ENCODE measurements around the gene SRSF4. TPM values are rescaled to one million over a fixed set of nuclear protein-coding genes. Genes with fewer than 3 reads are reported as not detected.
A peak's percentile ranks its signal among the peaks of the same experiment; 100 is the strongest.

Gene SRSF4
- total and polyA plus RNA-seq, 2 donors (not counting 3 experiments of a cell fraction or from before 2014, with no cell fraction given): 45.6 to 108 TPM

GRCh38 chr1:29157269-29157601 lies 24.5 kb downstream of the SRSF4 start:
- ChIA-PET POLR2A (no interaction called here), CTCF (interaction anchor here (0.6 to 2.7 kb wide), 4 partner anchors 10 to 796 kb away, joined by 3 to 11 read pairs (median 3); no protein-coding TSS in a partner anchor)
- H3K27ac ChIP-seq (ENCODE audit: insufficient read depth, low read depth, low read length): no peak overlapping the region
- no peak for TF ChIP-seq GATA2 (IDR thresholded peaks at IDR 0.05; ENCODE audit: insufficient read depth, insufficient read length, low read depth, low read length)
- no peak for TF ChIP-seq FOS (IDR thresholded peaks at IDR 0.05; ENCODE audit: borderline replicate concordance, insufficient read depth, low read length)
- TF ChIP-seq MAX (IDR thresholded peaks at IDR 0.05; ENCODE audit: insufficient read depth, insufficient read length): no peak
- TF ChIP-seq POLR2AphosphoS5 (IDR thresholded peaks at IDR 0.05; ENCODE audit: insufficient read depth, low read depth, low read length): no peak
- no peak for TF ChIP-seq EZH2 (IDR thresholded peaks at IDR 0.05; ENCODE audit: borderline replicate concordance, low read depth, low read length, severe bottlenecking)
- TF ChIP-seq POLR2A (IDR thresholded peaks at IDR 0.05; ENCODE audit: low read depth, low read length): no peak
- TF ChIP-seq MYC (IDR thresholded peaks at IDR 0.05; ENCODE audit: low read depth, low read length): no peak
- DNase-seq (ENCODE audit: low read depth, low spot score) (no peak), FAIRE-seq (no peak)
- H3K9ac ChIP-seq (replicated peaks; ENCODE audit: extremely low read depth, insufficient read depth, low read length): no peak overlapping the region
- H3K9me3 ChIP-seq (replicated peaks; ENCODE audit: control insufficient read depth, insufficient read depth, low read length): no peaks in the 10 kb centered on the region
- H3K27me3 ChIP-seq (ENCODE audit: control insufficient read depth in 2 of 2, insufficient read depth in 2 of 2, low read length in 2 of 2): no peaks in the 10 kb centered on the region
- dilution Hi-C loops (cut with MboI; ENCODE audit: extremely low pct_ligation_motif_present, low sequenced_read_pairs): no loop called here
- H3K79me2 ChIP-seq (ENCODE audit: control insufficient read depth, insufficient read depth, low read length): peaks cover 38% of the 10 kb centered on the region
- no peaks in the 10 kb centered on the region for H3K4me1 ChIP-seq (ENCODE audit: control insufficient read depth, extremely low read depth, insufficient read depth, low read length)
- no peaks in the 10 kb centered on the region for H3K9me1 ChIP-seq (replicated peaks; ENCODE audit: control insufficient read depth, extremely low read depth, insufficient read depth, low read length)
- BruUV-seq (replicated peaks): no TSS peak
- H3K4me3 ChIP-seq (replicated peaks in 1 of 3; ENCODE audit: insufficient read depth in 1 of 3, low read depth in 1 of 3, low read length in 3 of 3): no peak overlapping the region
- peaks cover 8% of the 10 kb centered on the region for H4K20me1 ChIP-seq (replicated peaks; ENCODE audit: control insufficient read depth, extremely low read depth, insufficient read depth, low read length)
- intact Hi-C loops (cut with micrococcal nuclease): no loop called here
- peaks cover 17 to 21% of the 10 kb centered on the region in 2 experiments for H3K36me3 ChIP-seq (ENCODE audit: control insufficient read depth in 2 of 2, extremely low read depth in 1 of 2, insufficient read depth in 2 of 2, low read length in 2 of 2)
- H2AFZ ChIP-seq (ENCODE audit: low read depth, low read length): no peak overlapping the region
- no peak overlapping the region for H3K4me2 ChIP-seq (ENCODE audit: insufficient read depth, low read length)

GRCh38 chr1:29156543-29157268 lies 25.0 kb downstream of the SRSF4 start:
- Histone ChIP-seq H3K4me3 (replicated peaks in 1 of 3; ENCODE audit: insufficient read depth in 1 of 3, low read depth in 1 of 3, low read length in 3 of 3) (no peak overlapping the region), H3K4me1 (ENCODE audit: control insufficient read depth, extremely low read depth, insufficient read depth, low read length) (no peaks in the 10 kb centered on the region), H3K4me2 (ENCODE audit: insufficient read depth, low read length) (no peak overlapping the region), H3K9ac (replicated peaks; ENCODE audit: extremely low read depth, insufficient read depth, low read length) (no peak overlapping the region), H3K27me3 (ENCODE audit: control insufficient read depth in 2 of 2, insufficient read depth in 2 of 2, low read length in 2 of 2) (no peaks in the 10 kb centered on the region), H3K9me3 (replicated peaks; ENCODE audit: control insufficient read depth, insufficient read depth, low read length) (no peaks in the 10 kb centered on the region), H3K9me1 (replicated peaks; ENCODE audit: control insufficient read depth, extremely low read depth, insufficient read depth, low read length) (no peaks in the 10 kb centered on the region), H3K36me3 (ENCODE audit: control insufficient read depth in 2 of 2, extremely low read depth in 1 of 2, insufficient read depth in 2 of 2, low read length in 2 of 2) (peaks cover 17 to 23% of the 10 kb centered on the region in 2 experiments), H4K20me1 (replicated peaks; ENCODE audit: control insufficient read depth, extremely low read depth, insufficient read depth, low read length) (peaks cover 5% of the 10 kb centered on the region), H3K79me2 (ENCODE audit: control insufficient read depth, insufficient read depth, low read length) (peaks cover 33% of the 10 kb centered on the region), H2AFZ (ENCODE audit: low read depth, low read length) (no peak overlapping the region), H3K27ac (ENCODE audit: insufficient read depth, low read depth, low read length) (no peak overlapping the region)
- TF ChIP-seq GATA2 (IDR thresholded peaks at IDR 0.05; ENCODE audit: insufficient read depth, insufficient read length, low read depth, low read length) (no peak), MYC (IDR thresholded peaks at IDR 0.05; ENCODE audit: low read depth, low read length) (no peak), EZH2 (IDR thresholded peaks at IDR 0.05; ENCODE audit: borderline replicate concordance, low read depth, low read length, severe bottlenecking) (no peak), POLR2A (IDR thresholded peaks at IDR 0.05; ENCODE audit: low read depth, low read length) (no peak), FOS (IDR thresholded peaks at IDR 0.05; ENCODE audit: borderline replicate concordance, insufficient read depth, low read length) (no peak)
- POLR2A ChIA-PET: no interaction called here
- DNase-seq (ENCODE audit: low read depth, low spot score) (peak; percentile 19), FAIRE-seq (no peak)
- intact Hi-C loops (cut with micrococcal nuclease): no loop called here
- CTCF ChIA-PET: interaction anchor here (1.3 to 2.7 kb wide), 3 partner anchors 10 to 46 kb away, joined by 3 to 11 read pairs (median 3); no protein-coding TSS in a partner anchor
- no TSS peak for BruUV-seq (replicated peaks)
- dilution Hi-C loops (cut with MboI; ENCODE audit: extremely low pct_ligation_motif_present, low sequenced_read_pairs): no loop called here
